ENCODE data around the gene USP48.

DNA sequence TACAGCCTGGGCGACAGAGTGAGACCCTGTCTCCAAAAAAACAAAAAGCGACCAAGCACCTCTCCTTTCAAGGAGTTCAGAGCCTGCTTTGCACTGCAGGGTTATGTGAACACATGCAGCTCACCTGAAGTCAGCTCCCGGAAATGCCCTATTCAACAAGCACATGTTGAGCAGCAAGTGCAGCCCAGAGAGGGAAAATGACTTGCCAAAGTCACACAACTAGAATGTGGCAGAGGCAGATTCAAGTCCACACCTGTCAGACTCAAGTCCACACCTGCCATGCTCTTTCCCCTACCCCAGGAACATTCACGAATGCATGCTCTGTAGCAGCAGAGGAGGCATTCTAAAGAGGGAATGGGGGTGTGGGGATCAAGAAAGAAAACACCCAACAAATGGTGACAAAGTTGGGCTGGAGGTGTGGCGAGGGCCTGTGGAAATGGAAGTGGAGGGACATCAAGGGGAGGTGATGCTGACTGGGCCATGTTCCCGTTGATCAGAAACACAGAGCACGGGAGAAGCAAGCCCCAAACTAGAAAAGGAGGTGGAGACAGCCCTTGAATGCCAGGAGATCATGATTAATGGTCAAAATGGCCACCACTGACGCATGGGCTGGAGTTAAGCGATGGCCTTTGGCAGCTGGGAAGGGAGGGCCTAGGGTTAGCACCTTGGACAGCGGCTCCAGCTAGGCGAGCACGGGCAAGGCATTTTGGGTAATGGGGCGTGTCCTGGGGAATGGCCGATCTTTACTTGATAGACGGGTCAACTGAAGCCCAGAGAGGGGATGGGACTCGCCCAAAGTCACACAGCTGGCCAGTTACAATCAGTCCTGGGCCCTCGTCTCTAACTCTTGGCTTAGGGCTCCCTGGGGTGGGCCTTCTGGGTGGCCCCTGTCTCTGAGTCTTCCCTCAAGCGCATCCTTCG lies 135.3 kb downstream of the USP48 start:
- TF ChIP-seq CTCF (IDR thresholded peaks at IDR 0.05; ENCODE audit: control extremely low read depth in 1 of 3, insufficient read depth in 1 of 3, low read depth in 1 of 3, low read length in 3 of 3) (no peak), RNF2 (IDR thresholded peaks at IDR 0.05; ENCODE audit: borderline replicate concordance, low read depth, low read length, missing control alignments, poor library complexity, severe bottlenecking) (no peak)
